ENCODE measurements around the gene GBX1.

Gene GBX1

DNA sequence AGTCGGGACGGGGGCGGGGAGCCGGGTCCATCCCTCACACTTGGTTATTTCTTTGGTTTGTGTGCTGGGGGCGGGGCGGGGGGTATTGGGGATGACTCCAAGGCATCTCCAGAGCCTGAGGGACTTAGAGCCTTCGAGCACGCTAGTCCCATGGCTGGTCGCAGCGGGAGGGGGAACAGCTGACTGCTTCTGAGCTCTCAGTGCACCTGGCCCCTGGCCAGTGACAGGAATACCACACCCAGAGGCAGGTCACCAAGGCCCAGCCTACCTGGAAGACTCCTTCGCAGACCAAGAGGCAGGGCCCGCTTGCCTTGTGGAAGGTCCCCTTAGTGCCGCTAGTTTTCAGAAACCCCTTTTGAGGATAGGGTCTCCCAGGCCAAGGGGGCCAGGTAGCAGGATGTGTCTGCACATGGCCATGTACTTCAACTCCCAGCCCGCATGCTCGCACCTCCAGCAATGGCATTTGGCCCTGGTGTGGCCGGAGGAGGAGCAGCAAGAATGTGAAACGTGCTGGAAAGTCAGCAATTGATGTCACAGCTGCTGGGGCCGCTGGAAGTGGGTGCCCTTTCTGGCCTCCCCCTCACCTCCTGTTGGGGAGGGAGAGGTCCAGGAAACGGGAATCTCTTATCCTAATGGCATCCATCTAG is 40.9 kb downstream of the GBX1 start:
- DNase-seq (ENCODE audit: low spot score), result no peak

DNA sequence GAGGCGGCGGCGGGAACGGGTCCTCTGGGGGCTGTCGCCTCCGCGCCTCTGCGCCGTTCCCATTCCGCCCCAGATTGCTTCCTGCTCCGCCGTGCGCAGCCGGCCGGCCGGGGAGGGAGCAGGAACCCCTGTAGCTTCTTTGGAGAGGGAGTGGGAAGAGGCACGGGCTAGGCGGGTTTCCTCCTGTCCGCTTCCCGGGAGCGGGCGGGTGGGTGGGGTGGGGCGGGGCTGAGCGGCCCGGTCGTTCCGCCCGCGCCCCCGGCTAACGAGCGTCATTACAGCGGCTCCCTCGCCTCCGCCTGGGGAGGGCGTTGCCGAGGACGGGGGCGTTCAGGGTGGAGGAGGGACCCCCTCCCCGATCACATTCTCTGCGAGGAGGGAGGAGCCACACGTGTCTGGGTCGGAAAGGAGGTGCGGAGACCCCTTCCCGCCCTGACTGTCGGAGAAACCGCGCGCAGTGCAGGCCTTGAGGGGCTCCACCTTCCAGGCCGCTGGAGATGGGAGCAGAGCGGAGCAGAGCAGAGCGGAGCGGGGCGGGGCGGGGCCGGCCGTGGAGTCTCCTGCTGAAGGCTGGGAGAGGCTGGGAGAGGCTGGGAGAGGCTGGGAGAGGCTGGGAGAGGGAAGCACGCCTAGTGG is 41.5 kb downstream of the GBX1 start:
- no peak for DNase-seq (ENCODE audit: low spot score)

DNA sequence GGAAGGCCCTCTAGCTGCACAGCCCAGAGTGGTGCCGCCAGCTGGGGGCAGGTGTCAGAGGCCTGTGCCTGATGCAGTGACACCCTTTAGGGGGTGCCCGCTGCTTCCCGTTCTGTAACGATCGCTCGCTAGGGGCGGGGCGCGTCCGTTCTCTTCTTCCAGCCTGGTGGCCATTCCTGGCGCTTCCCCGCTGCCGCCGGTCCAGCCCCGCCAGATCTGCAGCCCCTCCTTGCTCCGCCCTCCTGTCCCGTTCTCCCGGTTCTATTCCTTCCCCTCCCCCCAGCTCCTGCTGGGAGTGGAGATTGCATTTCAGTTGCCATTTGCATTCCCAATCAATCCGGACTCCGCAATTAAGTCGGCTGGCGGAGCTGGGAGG is 42.0 kb downstream of the GBX1 start:
- no peak for DNase-seq (ENCODE audit: low spot score)

DNA sequence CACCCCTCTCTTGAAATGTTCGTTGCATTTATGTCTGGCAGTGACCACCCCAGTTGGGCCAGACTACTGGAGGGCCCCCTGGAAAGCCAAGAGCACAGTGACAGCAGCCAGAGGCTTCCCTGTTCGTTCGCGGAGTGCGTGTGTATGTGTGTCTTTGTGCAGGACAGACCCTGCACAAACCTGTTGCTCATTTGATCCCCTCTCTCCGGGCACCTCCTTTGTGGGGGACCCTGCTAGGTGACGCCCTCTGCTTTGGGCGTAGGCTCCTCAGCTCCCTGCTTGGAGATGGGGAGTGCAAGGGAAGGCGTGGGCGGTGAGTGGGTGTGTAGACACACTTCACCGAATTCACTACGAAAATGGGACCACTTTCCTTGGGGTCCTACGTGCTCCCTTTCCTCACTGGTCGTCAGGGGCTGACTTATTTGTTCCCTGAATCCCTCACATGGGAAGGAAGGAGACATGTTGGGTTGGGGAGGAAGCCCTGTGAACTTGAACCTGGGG is 42.5 kb downstream of the GBX1 start:
- DNase-seq (ENCODE audit: low spot score), result no peak

DNA sequence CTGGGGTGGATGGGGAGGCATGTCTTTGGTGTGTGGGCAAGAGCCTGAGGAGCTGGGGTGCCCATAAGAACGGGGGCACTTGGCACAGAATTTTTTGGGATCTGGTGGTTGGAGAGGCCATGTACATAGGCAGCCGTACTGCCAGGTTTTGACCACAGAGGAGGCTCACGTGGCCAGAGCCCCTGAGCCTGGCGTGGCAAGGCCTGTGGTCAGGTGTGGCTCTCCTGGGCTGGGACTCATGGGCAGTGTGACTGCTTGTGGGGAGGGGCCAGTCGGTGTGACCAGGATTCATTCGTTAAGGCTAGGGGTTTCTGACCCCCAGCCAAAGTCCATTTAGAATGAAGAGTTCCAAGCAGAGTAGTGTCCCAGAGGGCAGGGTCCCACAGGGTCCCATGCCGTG is 43.0 kb downstream of the GBX1 start:
- DNase-seq (ENCODE audit: low spot score), result no peak

DNA sequence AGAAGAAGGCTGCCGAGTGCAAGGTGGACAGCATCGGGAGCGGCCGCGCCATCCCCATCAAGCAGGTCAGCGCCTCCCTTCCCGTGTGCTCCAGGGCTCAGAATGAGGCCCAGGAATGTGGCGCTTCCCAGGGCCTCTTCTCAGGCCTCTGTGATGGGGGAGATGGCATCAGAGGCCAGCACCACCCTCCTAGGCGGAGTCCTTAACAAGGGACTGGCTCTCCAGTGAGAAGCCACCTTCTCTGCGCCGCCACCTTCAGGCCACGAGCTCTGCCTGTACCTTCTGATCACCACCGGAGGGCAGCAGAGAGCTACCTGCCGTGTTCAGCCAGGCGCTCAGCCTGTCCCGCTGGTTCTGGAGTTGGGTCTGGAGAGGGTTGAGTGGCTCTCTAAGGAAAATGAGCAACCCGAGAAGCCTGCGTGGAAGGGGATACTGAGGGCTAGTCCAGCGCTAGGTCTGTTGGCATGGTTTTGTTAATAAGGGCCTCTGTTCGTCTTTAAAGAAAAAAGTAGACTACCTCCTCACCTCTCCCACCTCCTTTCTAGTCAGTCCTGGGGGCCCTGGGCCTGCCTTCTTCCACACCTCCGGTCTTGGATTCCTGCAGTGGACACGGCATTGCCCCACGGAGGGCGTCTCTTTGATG is 43.6 kb downstream of the GBX1 start:
- peak; percentile 84 for DNase-seq (ENCODE audit: low spot score)

DNA sequence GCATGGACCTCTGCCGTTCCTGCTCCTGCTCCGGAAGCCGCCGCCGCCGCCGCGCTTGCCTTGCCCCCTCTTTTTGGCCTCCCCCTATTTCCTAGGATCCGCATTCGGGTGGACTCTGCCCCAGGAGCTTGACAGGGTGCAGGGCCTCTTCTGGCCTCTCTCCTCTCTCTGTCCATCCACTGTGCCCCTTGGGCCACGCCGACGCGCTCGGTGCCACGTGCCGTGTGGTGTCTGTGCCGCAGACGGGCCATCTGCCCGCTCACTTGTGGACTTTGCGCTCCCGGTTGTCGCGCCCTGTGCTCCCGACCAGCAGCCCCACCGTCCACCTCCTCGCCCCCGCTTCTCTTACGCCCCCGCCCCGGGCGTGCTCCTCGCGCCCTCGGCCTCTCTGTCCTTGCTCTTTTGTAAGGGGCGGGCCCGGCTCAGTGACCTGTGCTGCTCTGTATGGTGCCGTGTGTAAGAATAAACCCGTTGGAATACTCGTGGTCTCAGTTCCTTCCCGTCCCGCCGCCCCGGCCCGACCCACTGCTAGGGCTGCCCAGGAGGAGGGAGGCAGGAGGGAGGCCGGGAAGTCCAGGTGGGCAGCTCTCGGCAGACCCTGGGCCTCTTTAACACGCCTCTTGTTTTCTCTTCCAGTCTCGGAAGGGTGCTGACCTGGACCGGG is 44.2 kb downstream of the GBX1 start:
- DNase-seq (ENCODE audit: low spot score), result no peak

DNA sequence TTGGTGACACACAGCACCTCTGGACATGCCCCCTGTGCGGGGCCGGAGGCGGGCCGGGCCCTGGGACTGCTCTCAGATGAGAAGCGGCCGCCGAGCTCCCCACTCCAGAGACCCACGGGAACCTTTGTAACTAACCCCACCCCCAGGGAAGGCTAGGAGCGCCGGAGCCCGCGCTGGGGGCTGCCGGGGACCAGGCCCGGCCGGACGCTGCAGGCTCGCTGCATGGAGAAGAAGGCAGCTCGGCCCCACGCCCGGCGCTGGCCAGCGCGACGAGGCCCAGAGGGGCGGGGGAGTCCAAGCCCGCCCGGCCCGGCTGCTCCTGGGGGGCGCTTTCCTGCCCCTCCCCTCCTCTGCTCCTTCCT is 44.7 kb downstream of the GBX1 start:
- no peak for DNase-seq (ENCODE audit: low spot score)

DNA sequence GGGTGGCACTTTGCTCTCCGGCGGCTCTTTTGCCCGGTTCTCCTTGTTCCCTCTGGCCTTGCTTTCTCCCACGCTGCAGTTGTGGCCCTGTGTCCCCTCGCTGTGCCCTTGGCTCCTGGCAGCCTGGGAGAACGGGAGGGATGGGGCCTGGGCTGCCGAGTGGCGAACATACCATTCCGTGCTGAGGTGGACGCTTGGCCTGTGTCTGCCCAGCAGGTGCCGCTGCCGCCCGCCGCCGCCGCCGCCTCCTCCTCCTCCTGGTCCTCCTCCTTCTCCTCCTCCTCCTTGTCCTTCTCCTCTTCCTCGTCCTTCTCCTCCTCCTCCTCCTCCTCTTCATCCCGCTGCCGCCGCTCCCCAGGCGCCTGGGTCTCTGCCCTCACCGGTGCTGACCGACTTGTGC is 45.2 kb downstream of the GBX1 start:
- DNase-seq (ENCODE audit: low spot score), result no peak

DNA sequence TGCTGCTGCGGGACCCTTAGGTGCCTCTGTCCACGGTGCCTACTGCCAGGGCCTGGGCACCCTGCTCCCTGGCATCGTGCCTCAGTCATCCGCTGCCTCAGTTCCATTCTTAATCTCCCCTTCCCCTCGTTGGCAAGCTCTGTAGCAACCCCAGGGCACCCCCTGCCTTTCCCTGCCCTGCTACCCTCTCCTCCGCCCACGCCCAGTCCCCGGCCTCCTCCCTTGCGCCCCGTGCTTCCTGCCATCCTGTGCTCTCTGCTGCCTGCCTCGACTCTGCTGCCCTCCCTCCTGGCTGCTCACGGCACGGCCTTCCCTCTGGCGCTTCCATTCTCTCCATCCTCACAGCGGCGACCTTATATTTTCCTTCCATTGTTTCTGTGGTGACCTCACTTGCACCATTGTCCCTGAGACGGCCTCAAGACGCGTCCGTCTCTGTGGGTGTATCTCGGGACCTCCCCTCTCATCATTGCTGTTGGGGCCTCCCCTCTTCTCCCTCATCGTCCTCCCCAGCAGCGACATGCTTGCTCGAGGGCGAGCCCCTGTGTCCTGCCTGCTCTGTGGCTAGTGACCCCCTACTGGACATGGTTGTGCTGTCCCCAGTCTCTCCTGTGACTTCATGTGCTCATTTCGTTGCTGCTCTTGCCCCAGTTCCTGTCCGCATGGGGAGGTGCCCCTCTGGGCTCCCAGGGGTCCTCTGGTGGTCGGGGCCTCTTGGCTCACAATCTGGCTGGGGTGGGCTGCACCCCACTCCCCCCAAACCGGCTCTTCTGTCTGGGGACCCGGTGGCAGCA is 45.9 kb downstream of the GBX1 start:
- no peak for DNase-seq (ENCODE audit: low spot score)

DNA sequence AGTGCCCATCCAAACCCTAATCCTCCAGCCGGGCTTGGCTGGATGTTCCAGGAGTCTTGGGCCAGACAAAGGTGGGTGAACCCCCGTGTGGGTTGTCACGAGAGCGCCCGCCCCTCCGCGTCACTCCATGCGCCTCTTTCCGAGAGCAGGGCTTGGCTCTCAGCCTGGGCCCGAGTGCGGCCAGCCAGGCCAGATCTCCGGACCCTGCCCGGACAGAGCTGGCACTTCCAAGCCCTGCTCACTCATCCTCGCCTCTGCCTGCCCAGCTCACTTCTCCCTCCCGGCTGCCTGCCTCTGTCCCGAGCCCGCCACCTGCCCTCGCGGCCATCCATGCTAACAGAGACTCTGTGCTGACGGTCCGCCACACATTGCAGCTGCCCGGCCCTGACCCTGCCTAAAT is 46.6 kb downstream of the GBX1 start:
- no peak for DNase-seq (ENCODE audit: low spot score)

DNA sequence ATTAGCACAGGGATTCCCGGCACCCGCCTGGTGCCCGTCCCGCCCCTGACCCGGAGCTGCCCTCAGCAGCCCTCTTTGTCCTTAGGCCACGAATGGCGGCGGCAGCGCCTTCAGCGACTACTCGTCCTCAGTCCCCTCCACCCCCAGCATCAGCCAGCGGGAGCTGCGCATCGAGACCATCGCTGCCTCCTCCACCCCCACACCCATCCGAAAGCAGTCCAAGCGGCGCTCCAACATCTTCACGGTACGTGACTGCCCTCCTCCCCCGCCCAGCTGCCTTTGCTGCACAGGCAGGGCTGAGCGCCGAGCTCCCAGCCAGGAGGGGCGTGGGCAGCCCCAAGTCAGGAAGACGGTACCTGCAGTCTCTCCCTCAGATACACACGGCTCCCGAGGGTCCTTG is 47.6 kb downstream of the GBX1 start:
- no peak for DNase-seq (ENCODE audit: low spot score)

DNA sequence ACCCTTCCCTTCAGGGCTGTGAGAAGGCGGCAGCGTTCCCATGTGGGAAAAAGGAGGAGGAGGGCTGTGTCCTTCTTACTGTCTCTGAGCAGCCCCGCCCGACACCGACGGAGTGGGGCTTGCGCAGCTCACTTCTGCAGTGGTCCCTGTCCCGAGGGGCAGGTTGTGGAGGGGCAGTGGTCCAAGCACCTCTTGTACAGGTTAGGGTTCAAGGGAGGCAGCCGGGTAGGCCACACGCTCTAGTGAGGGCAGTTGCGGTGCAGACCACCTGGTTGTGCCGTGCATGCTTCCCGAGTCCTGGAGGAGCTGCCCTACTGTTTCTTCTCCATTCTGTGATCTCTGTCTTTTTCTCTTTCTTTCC is 48.5 kb downstream of the GBX1 start:
- DNase-seq (ENCODE audit: low spot score), result no peak

DNA sequence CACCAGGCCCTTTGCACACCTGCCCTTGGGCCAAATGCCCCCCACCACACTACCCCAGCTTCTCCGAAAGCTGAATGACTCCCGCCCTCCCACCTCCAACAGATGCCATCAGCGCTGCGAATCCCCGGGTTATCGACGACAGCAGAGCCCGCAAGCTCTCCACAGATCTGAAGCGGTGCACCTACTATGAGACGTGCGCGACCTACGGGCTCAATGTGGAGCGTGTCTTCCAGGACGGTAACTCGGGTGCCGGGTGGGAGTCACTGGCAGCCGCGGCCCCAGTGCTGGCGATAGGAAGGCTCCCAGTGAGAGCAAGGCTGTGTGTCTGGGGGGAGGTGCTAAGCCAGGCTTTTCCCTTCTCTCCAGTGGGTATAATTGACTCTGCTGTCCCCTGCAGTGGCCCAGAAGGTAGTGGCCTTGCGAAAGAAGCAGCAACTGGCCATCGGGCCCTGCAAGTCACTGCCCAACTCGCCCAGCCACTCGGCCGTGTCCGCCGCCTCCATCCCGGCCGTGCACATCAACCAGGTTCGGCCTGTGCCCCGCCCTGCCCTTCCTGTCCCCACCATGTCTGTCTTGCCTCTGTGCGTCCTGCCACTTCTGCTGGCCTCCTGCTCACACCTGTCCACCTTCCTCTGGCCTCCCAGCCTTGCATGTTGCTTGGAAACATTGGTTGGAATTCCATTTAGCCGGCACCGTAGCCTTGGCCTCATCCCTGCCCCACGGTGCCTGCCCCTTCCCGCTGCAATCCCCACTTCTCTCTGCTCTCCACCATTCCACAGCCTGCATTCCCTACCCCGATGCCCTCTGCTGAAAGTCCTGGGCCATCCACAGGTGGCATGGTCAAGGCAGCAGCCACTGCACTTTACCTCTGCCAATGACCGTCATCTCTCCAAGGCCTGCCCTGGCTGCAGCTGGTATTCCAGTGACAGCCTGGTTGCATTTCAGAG is 49.1 kb downstream of the GBX1 start:
- no peak for DNase-seq (ENCODE audit: low spot score)

DNA sequence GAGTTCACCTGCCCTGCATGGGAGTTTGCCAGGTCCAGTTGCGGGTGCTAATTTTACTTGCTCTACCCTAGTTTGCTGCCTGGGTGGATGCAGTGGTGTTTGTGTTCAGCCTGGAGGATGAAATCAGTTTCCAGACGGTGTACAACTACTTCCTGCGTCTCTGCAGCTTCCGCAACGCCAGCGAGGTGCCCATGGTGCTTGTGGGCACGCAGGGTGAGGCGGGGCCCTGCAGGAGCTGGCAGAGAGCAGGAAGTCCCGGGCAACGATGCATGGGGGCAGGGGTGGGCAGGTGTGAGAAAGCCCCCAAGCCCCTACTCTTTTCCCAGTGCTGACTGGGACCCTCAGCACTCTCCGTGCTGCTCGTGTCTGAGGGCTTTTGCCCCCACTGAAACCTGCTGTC is 49.9 kb downstream of the GBX1 start:
- no peak for DNase-seq (ENCODE audit: low spot score)

DNA sequence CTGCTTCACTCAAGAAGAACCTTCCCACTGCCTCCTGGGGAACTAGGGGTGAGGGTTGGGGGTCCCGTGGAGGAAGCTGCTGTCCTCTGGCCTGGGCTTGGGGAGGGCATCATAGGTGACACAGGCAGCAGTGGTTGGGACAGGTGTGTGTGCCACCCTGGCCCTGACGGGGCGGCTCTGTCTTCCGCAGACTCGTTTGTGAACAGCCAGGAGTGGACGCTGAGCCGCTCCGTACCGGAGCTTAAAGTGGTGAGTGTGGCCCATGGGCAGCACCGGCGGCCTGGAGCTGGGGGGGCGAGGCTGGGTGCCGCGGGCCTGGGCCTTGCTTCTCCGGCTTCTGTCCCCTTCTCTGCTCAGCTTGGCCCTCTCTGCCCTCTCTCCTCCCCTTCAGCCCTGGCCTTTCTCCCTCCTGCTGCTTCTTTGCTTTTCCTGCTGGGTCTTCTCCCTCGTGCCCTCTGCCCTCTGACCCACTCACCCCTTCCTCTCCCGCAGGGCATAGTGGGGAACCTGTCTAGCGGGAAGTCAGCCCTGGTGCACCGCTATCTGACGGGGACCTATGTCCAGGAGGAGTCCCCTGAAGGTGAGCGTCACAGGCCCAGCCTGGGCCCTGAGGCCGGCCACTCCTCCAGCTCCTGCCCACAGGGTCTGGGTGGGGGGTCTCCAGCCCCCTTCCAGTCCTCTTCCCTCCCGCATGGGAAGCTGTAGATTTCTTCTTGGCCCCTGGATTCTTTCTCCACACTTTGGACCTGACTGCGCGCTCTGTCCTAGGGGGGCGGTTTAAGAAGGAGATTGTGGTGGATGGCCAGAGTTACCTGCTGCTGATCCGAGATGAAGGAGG is 50.7 kb downstream of the GBX1 start:
- DNase-seq (ENCODE audit: low spot score), result no peak

DNA sequence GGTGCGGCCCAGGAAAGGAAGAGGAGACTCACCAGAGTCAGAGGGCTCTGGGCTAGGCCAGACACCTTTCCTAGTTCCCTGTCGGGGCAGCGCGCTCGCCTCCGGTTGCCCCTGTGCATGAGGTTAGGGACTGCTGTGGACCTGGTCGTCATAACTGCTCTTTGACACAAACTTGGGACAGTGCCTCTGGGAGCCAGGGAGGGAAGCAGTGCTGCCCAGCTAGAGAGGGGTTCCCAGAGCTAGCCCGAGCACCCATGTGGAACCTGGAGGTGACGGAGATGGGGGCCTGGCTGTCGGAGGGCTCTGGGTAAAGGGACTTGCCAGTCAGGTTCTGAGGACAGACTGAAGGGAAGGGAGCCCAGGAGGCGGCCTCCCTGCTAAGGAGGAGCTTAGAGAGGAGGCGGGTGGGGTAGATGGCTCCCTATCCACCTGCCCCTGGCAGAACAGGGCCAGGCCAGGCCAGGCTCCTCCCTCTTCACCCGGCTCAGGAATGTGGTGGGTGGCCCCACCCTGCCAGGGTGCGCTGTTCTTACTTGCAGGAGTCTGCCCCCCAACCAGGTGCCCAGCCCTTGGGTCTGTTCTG is 51.6 kb downstream of the GBX1 start:
- peak; percentile 90 for DNase-seq (ENCODE audit: low spot score)

DNA sequence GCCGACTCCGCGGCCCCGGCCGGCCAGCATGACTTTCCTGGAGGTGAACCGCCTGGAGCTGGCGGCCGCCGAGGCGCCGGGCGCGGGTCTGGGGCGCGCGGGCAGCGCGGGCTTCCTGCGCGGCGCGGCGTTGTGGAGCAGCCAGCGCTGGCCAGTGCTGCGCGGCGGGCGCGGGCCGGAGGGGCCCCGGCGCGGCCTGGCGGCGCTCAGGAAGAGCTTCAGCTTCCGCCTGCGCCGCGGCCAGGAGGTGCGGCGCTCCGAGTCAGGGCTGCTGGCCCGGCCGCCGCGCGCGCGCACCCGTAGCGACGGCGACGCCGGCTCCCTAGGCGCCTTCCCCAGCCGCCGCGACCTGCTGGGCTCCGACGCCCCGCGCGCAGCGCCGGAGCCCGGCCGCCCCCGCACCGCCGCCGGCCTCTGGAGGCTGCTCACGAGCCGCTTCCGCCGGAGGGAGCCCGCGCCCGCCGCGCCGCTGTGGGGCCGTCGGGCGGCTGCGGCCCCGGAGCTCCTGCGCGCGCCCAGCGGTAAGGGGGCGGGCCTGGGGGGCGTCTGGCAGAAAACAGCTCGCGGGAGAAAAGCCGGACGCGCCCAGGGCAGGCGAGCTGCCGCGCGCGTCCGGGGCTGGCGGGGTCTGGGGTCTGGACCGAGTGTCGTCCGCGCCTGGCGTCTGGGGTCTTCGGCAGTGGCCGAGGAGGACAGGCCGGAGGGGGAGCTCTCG is 52.2 kb downstream of the GBX1 start:
- peak; percentile 26 for DNase-seq (ENCODE audit: low spot score)
